Mucosa of stomach (tissue), 1 donor: ENCODE data around the gene MYORG.

ENCODE experiments used
- H3K27me3 ChIP-seq: one replicate; pipeline ENCODE4 v1.7.0; 2013; ENCODE audit warnings: mild to moderate bottlenecking, low read length; ENCODE audit not compliant: control insufficient read depth, insufficient read depth
- H3K36me3 ChIP-seq: one replicate; pipeline ENCODE4 v1.7.0; 2013; ENCODE audit warnings: low read length; ENCODE audit not compliant: control insufficient read depth, insufficient read depth
- H3K4me1 ChIP-seq: one replicate; pipeline ENCODE4 v1.7.0; 2013; ENCODE audit warnings: mild to moderate bottlenecking, low read length; ENCODE audit not compliant: control insufficient read depth, insufficient read depth
- H3K4me3 ChIP-seq: one replicate; pipeline ENCODE4 v1.7.0; 2013; ENCODE audit warnings: low read length
- H3K9ac ChIP-seq: one replicate; pipeline ENCODE4 v1.7.0; 2013; ENCODE audit warnings: mild to moderate bottlenecking, low read length, moderate library complexity
- H3K9me3 ChIP-seq: one replicate; pipeline ENCODE4 v1.7.0; 2013; ENCODE audit warnings: mild to moderate bottlenecking, low read length, moderate library complexity; ENCODE audit not compliant: control insufficient read depth
- donor health status: Pancreatic carcinoma.

Gene MYORG

GRCh38 chr9:34400275-34400674 is 23.6 kb upstream of the MYORG start:
- H3K27me3 ChIP-seq = no peaks in the 10 kb centered on the region
- H3K4me1 ChIP-seq = no peaks in the 10 kb centered on the region
- H3K4me3 ChIP-seq = no peak overlapping the region
- no peaks in the 10 kb centered on the region for H3K36me3 ChIP-seq
- no peaks in the 10 kb centered on the region for H3K9me3 ChIP-seq
- H3K9ac ChIP-seq = no peak overlapping the region

GRCh38 chr9:34399729-34400128 is 23.0 kb upstream of the MYORG start:
- Histone ChIP-seq H3K27me3 (no peaks in the 10 kb centered on the region), H3K36me3 (no peaks in the 10 kb centered on the region), H3K4me3 (no peak overlapping the region), H3K4me1 (no peaks in the 10 kb centered on the region), H3K9ac (no peak overlapping the region), H3K9me3 (no peaks in the 10 kb centered on the region)

DNA sequence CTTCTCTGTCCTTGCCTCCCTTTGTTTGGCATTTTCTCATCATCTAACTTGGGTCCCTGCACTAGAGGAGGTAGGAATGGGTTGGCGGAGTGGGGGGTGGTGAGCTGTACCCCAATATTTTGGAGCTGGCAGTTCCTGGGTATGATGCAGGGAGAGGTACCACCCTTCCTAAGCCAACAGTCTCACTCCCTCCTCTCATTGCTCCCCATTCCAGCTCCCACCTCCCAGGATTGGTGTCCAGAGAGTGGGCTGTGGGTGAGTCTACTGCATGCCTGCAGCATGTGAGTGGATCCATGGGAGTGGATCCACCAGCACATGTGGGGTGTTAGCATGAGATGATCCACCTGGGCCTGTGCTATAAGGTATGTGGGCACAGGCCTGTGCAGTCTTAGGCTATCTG is 22.2 kb upstream of the MYORG start:
- no peak overlapping the region for H3K4me3 ChIP-seq
- no peaks in the 10 kb centered on the region for H3K27me3 ChIP-seq

GRCh38 chr9:34396276-34397214 is 19.8 kb upstream of the MYORG start:
- no peaks in the 10 kb centered on the region for H3K9me3 ChIP-seq
- no peak overlapping the region for H3K9ac ChIP-seq
- no peaks in the 10 kb centered on the region for H3K36me3 ChIP-seq
- no peak overlapping the region for H3K4me3 ChIP-seq
- no peaks in the 10 kb centered on the region for H3K27me3 ChIP-seq
- H3K4me1 ChIP-seq = no peaks in the 10 kb centered on the region

More for the DNA sequence above, 22.2 kb upstream of the MYORG start:
- H3K9ac ChIP-seq = no peak overlapping the region
- H3K9me3 ChIP-seq = no peaks in the 10 kb centered on the region
- no peaks in the 10 kb centered on the region for H3K36me3 ChIP-seq
- no peaks in the 10 kb centered on the region for H3K4me1 ChIP-seq

- no peak overlapping the region for H3K4me3 ChIP-seq
- no peaks in the 10 kb centered on the region for H3K9me3 ChIP-seq
- H3K36me3 ChIP-seq = no peaks in the 10 kb centered on the region
- no peak overlapping the region for H3K9ac ChIP-seq
- H3K27me3 ChIP-seq = no peaks in the 10 kb centered on the region
- no peaks in the 10 kb centered on the region for H3K4me1 ChIP-seq
Observed at GRCh38 chr9:34392511-34392910, 15.8 kb upstream of the MYORG start.

- Histone ChIP-seq H3K9ac (no peak overlapping the region), H3K36me3 (no peaks in the 10 kb centered on the region), H3K27me3 (no peaks in the 10 kb centered on the region), H3K4me1 (no peaks in the 10 kb centered on the region), H3K4me3 (no peak overlapping the region), H3K9me3 (no peaks in the 10 kb centered on the region)
Observed at GRCh38 chr9:34387239-34387638, 10.5 kb upstream of the MYORG start.

DNA sequence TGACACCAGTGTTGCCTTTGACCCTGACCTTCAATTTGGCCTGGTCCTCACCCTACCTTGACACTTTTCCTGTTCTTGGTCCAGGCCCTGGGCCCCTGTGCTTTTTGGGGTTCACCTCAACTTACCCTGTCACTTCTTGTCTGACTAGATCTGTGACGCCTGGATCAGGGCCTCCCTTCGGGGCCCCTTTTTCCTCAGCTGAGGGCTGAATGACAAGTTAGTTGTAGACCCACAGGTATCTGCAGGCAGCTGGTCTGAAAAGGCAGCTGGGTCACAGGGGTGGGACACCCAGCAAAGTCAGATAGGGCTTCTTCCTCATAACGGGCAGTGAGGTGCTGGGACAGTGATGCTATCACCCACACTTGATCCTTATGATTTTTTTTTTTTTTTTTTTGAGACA is 10.0 kb upstream of the MYORG start:
- no peaks in the 10 kb centered on the region for H3K36me3 ChIP-seq
- H3K4me3 ChIP-seq = no peak overlapping the region
- H3K9me3 ChIP-seq = no peaks in the 10 kb centered on the region
- H3K27me3 ChIP-seq = no peaks in the 10 kb centered on the region
- H3K4me1 ChIP-seq = peaks cover under 1% of the 10 kb centered on the region
- no peak overlapping the region for H3K9ac ChIP-seq

GRCh38 chr9:34385561-34386230 is 9.0 kb upstream of the MYORG start:
- no peaks in the 10 kb centered on the region for H3K27me3 ChIP-seq
- no peaks in the 10 kb centered on the region for H3K9me3 ChIP-seq
- H3K36me3 ChIP-seq = no peaks in the 10 kb centered on the region
- H3K4me1 ChIP-seq = peaks cover 8% of the 10 kb centered on the region
- no peak overlapping the region for H3K9ac ChIP-seq
- H3K4me3 ChIP-seq = no peak overlapping the region

DNA sequence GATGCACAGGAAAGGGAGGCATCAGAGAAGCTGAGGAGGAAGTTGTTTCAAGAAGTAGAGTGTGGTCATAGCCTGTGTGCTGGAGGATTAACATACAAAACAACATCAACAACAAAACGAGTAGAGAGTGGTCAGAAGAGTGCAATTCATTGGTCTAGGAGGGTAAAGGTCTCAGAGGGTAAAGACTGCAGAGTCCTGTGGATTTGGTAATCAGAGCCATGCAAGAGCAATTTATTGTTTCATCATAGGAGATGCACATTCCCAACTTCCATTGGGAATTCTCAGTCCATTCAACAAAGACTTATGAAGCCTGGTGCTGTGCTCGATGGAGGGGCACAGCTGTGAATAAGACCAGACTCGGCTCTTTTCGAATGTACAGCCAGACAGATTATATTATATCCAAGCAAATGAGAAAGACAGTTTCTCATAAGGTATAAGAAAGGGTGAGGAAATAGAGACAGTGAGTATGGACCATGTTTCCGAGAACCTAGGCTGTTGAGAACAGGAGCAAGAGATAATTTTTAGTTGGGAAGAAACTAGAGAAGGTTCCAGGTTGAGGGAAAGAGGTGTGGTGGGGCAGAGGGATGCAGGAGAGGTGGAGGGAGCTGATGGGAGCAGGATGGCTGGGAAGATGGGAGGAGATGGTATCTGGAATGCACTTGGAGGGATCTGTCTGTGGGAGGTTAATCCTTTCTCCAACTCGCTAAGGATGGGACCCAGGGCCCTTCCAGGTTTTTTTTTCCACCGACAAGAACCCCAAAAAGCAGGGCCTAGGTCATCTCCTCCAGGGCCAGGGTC is 7.9 kb upstream of the MYORG start:
- no peaks in the 10 kb centered on the region for H3K27me3 ChIP-seq
- no peak overlapping the region for H3K9ac ChIP-seq
- no peaks in the 10 kb centered on the region for H3K36me3 ChIP-seq
- H3K9me3 ChIP-seq = no peaks in the 10 kb centered on the region
- H3K4me3 ChIP-seq = no peak overlapping the region
- peaks cover 18% of the 10 kb centered on the region for H3K4me1 ChIP-seq

GRCh38 chr9:34383904-34384303 is 7.2 kb upstream of the MYORG start:
- Histone ChIP-seq H3K9ac (no peak overlapping the region), H3K4me3 (no peak overlapping the region), H3K4me1 (peaks cover 25% of the 10 kb centered on the region), H3K9me3 (no peaks in the 10 kb centered on the region), H3K36me3 (no peaks in the 10 kb centered on the region), H3K27me3 (no peaks in the 10 kb centered on the region)

GRCh38 chr9:34382879-34383278 is 6.2 kb upstream of the MYORG start:
- Histone ChIP-seq H3K27me3 (no peaks in the 10 kb centered on the region), H3K9me3 (no peaks in the 10 kb centered on the region), H3K9ac (no peak overlapping the region), H3K36me3 (no peaks in the 10 kb centered on the region), H3K4me3 (no peak overlapping the region), H3K4me1 (peaks cover 25% of the 10 kb centered on the region)

DNA sequence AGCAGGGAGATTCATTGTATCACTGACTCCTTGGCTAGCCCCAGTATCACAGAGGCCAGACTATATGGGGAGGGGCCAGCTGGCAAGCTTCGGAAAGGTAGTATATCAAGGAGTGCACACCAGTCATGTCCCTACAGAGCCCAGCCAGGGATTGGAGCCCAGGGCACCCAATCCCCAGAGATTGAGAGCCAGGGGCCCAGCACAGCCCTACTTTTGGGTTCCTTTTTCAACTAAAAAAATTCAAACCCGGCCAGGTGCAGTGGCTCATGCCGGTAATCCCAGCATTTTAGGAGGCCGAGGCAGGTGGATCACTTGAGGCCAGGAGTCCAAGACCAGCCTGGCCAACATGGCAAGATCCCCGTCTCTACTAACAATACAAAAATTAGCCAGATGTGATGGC is 5.4 kb upstream of the MYORG start:
- Histone ChIP-seq H3K27me3 (no peaks in the 10 kb centered on the region), H3K9me3 (no peaks in the 10 kb centered on the region), H3K36me3 (no peaks in the 10 kb centered on the region), H3K4me3 (no peak overlapping the region), H3K4me1 (peaks cover 25% of the 10 kb centered on the region), H3K9ac (no peak overlapping the region)
